IPS-18c (cell line): ENCODE results near the gene DIPK1B.

Source experiments
- H3K4me3 ChIP-seq: 2 replicates; pipeline ENCODE4 v1.7.0; 2013; ENCODE audit warnings: low read depth, mild to moderate bottlenecking, low read length, moderate library complexity; ENCODE audit not compliant: insufficient read depth
- H3K9me3 ChIP-seq: one replicate; pipeline ENCODE4 v1.6.1; 2013; ENCODE audit warnings: mild to moderate bottlenecking, low read length, moderate library complexity; ENCODE audit not compliant: control insufficient read depth, insufficient read depth

DIPK1B gene

DNA sequence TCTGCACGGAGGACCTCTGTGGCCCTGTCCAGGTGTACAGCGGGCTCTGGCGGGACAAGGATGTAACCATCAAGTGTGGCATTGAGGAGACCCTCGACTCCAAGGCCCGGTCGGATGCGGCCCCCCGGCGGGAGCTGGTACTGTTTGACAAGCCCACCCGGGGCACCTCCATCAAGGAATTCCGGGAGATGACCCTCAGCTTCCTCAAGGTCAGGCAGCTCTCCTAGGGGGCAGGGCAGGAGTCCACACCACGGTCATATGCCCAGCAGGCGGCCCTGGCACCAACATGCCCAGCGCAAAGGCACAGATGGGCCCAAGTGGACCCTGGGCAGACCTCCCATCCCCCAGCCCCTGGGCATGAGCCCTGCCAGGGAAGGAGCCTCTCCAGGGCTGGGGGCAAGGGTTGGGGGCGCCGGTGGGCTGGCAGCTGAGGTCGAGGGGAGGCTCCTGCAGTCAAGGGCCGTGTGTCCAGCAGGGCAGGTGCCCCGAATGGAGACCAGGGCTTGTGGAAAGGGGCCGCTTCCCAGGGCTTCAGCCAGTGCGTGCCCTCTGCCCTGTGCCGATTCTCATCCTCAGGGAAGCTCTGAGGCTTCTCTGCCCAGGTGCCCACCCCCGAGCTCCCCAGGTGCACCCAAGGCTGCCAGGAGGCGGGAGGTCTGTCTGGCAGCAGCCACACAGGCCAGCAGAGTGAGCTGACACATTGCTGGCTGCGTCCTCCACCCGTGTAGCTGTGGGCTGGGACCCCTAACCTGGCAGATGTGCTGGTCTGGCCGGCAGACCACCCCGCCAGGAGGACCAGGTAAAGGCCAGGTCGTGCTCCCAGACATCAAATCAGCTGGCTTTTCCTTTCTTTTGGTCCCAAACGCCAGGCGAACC is 10.0 kb downstream of the DIPK1B start:
- Histone ChIP-seq H3K9me3 (no peaks in the 10 kb centered on the region), H3K4me3 (no peak overlapping the region)

DNA sequence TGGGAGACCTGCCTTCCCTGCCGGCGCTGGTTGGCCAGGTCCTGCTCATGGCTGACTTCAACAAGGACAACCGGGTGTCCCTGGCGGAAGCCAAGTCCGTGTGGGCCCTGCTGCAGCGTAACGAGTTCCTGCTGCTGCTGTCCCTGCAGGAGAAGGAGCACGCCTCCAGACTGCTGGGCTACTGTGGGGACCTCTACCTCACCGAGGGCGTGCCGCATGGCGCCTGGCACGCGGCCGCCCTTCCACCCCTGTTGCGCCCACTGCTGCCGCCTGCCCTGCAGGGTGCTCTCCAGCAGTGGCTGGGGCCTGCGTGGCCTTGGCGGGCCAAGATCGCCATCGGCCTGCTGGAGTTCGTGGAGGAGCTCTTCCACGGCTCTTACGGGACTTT is 10.6 kb downstream of the DIPK1B start:
- Histone ChIP-seq H3K4me3 (no peak overlapping the region), H3K9me3 (no peaks in the 10 kb centered on the region)

DNA sequence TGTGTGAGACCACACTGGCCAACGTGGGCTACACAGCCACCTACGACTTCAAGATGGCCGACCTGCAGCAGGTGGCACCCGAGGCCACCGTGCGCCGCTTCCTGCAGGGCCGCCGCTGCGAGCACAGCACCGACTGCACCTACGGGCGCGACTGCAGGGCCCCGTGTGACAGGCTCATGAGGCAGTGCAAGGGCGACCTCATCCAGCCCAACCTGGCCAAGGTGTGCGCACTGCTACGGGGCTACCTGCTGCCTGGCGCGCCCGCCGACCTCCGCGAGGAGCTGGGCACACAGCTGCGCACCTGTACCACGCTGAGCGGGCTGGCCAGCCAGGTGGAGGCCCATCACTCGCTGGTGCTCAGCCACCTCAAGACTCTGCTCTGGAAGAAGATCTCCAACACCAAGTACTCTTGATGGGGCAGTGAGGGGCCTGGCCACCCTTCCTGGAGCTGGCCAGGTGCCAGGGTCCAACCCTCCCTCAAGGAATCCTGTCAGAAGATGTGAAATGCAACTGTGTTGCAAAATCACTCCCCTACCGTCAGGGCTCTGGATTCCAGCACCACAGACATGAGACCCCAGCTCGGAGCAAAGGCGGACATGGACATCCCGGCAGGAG is 11.1 kb downstream of the DIPK1B start:
- no peaks in the 10 kb centered on the region for H3K9me3 ChIP-seq
- no peak overlapping the region for H3K4me3 ChIP-seq

DNA sequence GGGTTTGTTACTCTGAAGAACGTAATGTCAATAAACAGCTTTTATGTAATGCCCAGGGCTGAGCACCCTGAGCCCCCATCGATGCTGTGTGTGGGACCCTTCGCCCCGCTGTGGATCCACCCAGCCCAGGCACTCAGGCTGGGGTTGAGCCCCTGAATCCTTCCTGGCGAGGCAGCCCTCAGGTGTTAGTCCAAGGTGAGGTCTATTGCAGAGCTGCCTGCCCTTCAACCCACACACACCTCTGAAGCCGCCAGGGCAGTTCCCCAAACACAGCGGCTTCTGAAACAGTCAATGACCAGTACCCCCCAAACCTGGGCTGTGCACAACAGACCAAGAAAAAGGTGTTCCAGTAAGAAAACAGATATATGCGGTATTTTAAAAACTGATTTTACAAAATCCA is 11.6 kb downstream of the DIPK1B start:
- H3K4me3 ChIP-seq, result no peak overlapping the region
- no peaks in the 10 kb centered on the region for H3K9me3 ChIP-seq

DNA sequence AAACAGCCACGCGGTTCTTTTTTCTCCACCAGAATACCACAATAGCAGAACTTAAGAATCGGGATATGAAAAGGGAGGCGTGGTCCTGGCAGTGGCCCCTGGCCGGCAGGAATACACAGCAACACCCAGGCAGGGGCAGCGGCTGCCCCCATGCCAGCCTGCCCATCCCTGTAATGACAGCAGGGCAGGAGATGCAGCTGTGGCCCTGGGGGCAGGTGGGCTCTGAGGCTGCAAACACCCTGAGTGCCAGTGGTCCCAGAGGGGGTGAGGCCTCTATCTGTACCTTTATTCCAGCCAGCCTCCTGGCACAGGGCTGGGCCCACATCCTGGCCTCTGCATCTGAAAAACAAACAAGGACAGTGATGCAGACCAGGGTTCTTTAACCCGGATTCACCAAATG is 12.4 kb downstream of the DIPK1B start:
- Histone ChIP-seq H3K9me3 (no peaks in the 10 kb centered on the region), H3K4me3 (no peak overlapping the region)

DNA sequence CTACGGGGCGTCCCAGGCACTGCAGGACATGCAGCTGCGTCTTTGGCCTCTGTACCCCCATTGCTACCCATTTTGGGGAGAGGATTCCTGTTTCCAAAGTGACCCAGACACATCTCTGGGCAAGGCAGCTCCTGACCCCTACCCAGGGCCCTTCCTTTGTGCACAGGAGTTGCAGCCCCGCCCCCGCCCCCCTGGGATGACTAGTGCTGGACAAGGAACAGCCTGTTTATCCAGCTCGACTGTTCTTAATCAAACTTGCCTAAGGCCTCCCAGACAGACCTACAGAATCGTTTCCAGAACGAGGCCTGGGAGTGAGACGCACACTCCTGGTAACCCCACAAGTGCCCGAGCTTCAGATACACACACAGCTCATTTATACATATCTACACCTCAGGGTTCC is 13.2 kb downstream of the DIPK1B start:
- H3K9me3 ChIP-seq, result no peaks in the 10 kb centered on the region
- H3K4me3 ChIP-seq, result peak overlapping the region; percentile 97; the same call in 1 of the 2 replicates

DNA sequence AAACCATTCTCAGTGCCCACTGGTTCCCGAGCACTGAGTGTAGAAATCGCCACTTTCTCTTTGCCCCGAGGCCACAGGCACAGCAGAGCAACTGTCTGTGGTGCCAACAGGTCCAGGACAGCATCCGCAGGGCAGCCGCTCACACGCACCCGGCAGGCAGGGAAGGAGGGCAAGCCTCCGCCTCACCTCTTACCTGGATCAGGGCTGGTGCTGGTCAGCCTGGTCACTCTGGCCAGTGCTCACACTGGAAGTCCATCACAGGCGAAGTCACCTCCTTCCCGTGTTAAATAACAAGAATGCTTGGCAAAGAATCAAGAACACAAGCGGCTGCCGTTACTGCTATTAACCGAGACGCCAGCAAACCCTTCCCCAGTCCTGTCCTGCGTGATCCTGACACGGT is 13.7 kb downstream of the DIPK1B start:
- Histone ChIP-seq H3K9me3 (no peaks in the 10 kb centered on the region), H3K4me3 (peak overlapping the region; percentile 97)

DNA sequence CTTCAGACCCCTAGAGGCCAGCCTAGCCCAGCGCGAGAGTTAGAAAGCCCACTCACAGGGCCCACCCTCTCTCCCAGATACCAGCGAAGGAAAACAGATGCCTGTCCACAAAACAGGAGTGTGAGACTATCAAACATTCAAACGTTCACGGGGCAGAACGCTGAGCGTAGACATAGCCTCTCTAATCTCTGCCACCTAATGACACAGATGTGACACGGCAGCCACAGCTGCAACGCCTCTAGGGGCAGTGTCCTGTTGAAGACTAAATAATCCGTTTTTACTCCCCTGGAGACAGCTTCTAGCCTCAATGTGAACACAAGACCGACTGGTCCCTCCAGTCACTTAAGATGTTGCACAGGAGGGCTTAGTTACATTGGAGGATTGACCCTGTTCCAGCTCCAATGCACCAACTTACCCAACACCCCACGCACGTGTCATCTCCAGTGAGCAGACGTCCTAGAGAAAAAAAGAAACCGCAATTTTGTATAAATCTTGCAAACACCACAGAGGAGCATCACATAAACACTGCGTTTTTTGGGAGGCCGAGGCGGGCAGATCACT is 14.3 kb downstream of the DIPK1B start:
- H3K9me3 ChIP-seq, result no peaks in the 10 kb centered on the region
- peak overlapping the region; percentile 97 for H3K4me3 ChIP-seq

DNA sequence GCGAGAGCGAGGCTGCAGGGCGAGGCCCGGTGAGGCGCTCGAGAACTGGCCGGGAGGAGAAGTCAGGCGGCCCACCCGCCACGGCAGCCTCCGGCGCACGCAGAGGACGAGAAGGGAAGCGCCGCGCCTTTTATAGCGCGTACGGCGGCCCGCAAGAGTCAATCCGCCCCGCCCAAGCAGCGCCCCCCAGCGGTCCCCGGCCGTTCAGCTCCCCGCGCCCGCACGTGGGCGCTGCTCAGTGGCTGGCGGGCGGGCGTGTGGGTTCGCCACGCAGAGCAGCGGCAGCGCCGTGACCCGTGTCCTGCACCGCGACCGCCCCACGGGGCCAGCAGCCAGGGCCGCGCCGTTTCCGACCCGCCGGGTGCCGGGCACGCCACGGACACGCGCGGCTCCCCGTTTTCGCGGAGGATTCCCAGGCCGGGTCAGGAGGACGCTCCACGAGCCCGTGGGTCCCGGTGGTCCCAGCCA is 15.7 kb downstream of the DIPK1B start:
- Histone ChIP-seq H3K4me3 (peak overlapping the region; percentile 97), H3K9me3 (no peaks in the 10 kb centered on the region)

DNA sequence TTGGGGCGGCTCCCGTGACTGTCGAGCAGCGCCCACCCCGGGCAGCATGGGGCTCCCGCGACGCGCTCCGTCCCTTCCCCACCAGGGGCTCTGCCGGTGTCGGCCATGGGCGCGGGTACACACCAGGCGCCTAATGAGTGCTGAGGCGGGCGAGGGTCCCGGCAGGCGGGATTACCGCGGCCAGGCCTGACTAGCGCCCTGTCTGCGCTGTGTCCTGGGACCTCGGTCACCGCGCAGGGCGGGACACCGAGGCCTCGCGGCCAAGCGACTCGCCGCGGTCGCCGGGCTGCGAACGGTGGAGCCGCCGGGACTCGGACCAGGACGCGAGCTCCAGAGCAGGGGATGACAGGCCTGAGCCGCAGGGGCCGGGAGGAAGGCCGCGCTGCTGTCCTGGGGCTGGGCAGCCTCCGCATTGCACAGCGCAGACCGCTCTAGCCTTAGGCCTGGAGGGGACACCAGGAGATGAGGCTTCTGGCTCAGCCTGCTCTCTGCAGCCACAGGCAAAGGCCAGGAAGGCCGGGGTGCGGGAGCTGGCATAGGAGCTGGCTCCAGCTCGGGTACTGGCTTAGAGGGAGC is 16.3 kb downstream of the DIPK1B start:
- Histone ChIP-seq H3K9me3 (no peaks in the 10 kb centered on the region), H3K4me3 (peak overlapping the region; percentile 97)

DNA sequence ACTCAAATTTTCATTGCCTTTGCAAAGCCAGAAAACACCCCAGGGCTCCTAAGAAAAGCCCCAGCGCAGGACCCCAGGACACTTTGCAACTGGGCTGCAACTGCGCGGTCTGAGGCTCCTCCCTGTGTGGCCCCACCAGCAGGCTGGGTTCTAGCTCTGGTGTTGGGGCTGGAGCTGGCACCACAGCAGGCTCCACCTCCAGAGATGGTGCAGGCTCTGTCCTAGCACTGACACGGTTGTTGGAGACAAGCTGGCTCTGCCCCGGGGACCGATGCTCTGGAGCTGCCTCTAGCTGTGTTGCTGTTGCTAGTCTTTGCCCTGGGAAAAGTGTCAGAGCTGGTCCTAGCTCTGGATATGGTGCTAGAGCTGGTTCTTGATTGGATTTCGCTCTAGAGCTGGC is 16.8 kb downstream of the DIPK1B start:
- Histone ChIP-seq H3K9me3 (no peaks in the 10 kb centered on the region), H3K4me3 (peak overlapping the region; percentile 97)

DNA sequence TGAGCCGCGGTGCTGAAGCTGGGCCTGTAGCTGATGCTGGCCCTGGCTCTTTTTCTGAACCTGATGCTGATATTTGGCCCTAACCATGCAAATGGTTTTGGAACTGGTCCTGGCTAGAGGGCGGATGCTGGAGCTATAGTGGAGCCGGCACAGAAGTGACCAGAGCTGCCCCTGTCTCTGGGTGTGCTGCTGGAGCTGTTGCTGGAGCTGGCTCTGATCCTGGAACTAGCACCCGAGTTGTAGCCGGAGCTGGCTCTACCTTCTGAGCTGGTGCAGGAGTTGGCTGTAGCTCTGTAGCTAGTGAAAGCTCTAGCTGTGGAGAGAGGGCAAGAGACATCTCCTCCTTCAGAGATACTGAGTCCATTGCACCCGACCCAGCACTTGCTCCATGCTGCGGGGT is 17.6 kb downstream of the DIPK1B start:
- H3K9me3 ChIP-seq, result no peaks in the 10 kb centered on the region
- H3K4me3 ChIP-seq, result no peak overlapping the region

DNA sequence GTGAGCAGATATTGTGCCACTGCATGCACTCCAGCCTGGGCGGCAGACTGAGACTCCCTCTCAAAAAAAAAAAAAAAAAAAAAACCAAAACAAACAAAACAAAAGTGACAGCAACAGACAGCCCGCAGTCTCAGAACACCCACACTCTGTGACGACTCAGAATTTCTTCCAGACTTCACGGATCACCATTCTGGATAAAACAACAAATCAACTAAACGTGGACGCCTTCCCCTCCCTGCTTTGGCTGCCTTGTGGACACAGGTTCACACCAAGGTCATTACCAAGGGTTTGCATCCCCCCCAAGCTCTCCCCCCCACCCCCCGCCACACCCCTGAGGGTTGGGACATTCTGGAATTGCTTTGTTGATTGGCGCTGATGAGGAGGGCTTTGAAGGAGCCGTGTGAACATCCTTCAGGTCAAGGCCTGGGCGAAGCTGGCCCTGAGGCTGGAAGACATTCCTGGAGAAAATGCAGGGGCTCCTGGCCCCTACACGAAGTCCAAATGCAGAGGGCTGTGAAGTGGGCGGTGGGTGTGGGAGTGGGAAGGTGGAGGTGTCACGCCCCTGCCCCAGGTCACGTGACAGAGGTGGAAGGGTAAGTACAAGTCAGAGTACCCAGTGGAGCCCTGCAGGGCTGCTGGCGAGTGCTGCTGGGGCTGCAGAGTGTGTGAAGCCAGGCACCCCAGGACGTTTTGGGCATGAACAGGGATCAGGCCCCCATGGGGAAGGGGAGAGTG is 20.2 kb downstream of the DIPK1B start:
- no peaks in the 10 kb centered on the region for H3K9me3 ChIP-seq

DNA sequence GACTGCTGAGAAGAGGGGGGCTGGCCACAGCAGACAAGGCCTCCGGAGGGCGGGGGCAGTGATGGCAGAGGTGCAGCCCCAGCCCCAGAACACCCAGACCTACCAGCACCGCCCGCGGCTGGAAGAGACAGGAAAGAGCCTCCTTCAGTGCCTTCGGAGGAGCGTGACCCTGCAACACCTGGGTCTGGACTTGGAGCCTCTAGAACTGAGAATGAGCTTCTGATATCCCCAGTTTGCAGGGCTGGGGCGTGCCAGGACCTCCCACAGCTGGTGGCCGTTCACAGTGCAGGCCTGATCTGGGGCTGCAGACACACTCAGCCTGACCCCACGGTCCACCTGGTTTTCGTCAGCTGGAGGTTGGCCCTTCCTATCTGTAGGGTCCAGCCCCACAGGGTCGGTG is 21.2 kb downstream of the DIPK1B start:
- no peak overlapping the region for H3K4me3 ChIP-seq
- no peaks in the 10 kb centered on the region for H3K9me3 ChIP-seq

More for the DNA sequence above, 20.2 kb downstream of the DIPK1B start:
- H3K4me3 ChIP-seq, result no peak overlapping the region

DNA sequence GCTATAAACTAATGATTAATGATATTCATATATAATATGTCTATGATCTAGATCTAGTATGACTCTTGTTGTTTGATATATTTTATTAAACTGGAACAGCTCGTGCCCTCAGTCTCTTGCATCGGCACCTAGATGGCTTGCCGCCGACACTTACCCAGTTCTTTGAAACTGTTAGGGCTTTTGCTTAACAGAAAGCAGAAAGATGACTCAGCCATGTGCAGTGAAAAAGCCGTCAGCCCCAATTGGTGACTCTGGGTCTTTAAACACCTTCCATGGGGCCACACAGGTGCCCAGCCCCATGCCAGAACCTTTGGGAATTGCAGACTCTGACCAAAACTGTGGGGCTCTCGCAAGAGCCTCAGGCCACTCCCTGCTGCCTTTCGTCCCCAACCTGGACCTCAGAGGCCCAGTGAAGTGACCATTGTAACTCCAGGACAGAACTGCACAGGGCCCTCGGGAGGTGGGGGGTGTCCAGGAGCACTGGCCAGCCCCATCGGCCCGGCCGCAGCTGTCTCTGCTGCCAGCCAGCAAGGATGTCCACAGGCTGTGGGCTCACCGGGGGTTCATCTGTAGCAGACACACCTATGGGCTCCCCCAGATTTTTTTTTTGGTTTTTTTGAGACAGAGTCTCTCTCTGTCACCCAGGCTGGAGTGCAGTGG is 22.6 kb downstream of the DIPK1B start:
- no peak overlapping the region for H3K4me3 ChIP-seq
- no peaks in the 10 kb centered on the region for H3K9me3 ChIP-seq

DNA sequence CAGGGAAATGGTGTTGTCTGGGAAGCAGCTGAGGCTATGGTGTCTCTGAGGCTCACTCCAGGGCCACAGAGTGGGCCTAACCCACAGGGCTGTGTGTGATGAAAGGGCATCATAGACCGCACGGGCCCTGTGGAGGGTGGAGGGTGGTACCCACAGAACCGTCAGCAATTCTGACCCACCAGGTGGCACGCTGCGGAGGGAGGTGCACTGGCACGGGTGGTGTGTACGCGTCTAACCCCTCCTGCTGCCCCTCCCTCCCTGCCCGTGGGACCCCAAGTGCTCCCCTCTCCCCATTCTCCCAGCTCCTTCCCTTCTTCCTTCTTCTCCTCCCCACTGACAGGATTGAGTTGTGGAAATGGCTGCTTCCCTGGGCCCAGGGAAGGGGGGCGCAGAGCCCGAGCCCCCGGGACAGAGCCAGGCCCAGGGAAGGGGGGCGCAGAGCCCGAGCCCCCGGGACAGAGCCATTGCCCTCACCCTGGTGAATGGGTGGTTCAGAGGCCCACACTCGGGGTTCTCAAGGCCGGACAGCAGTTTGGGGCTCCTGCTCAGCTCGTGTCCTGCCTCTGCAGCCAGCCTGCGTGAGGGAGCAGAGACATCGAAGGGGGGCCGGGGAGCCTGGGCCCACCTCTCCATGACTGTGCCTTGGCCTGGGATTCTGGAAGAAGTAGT is 23.6 kb downstream of the DIPK1B start:
- Histone ChIP-seq H3K4me3 (no peak overlapping the region), H3K9me3 (no peaks in the 10 kb centered on the region)
